A673 (cell line): ENCODE results near the gene SYT7. TPM values are rescaled to one million over a fixed set of nuclear protein-coding genes. Genes with fewer than 3 reads are reported as not detected.

Source experiments
- BruUV-seq: library from RNA; stranded (reverse); fragments of 400-500 nt; replicated peaks from 2 replicates; lab custom pipeline; 2021; lab: Mats Ljungman, UMichigan
- CTCF ChIA-PET: fragments of 300-600 bp; sonication (Branson Sonifier 250); formaldehyde crosslinking; loops from one replicate; lab custom pipeline; 2022; ENCODE audit warnings: antibody characterized with exemption; lab: Charles Lee
- POLR2A ChIA-PET: fragments of 300-600 bp; sonication (Branson Sonifier 250); formaldehyde crosslinking; loops from one replicate; lab custom pipeline; 2022; ENCODE audit warnings: antibody characterized with exemption; ENCODE audit not compliant: low non-redundant PET; lab: Charles Lee
- DNase-seq: peaks from one replicate; pipeline ENCODE4 v3.0.0-alpha.2; 2015; ENCODE audit warnings: low spot score
- H3K27ac ChIP-seq: fragments of 200-600 bp; sonication (generic); 2 replicates; pipeline ENCODE4 v1.5.1; 2016; ENCODE audit warnings: mixed run types, low read depth, mild to moderate bottlenecking, mixed read lengths, antibody characterized with exemption, low read length; ENCODE audit not compliant: poor library complexity, severe bottlenecking
- H3K27me3 ChIP-seq: fragments of 200-600 bp; sonication (generic); replicated peaks from 2 replicates; pipeline ENCODE4 v1.6.1; 2017; ENCODE audit warnings: mixed run types, low read depth, mild to moderate bottlenecking, mixed read lengths, antibody characterized with exemption, low read length; ENCODE audit not compliant: insufficient read depth, poor library complexity
- H3K36me3 ChIP-seq: fragments of 200-600 bp; sonication (generic); 2 replicates; pipeline ENCODE4 v1.6.1; 2016; ENCODE audit warnings: mixed run types, mild to moderate bottlenecking, mixed read lengths, antibody characterized with exemption, low read length; ENCODE audit not compliant: insufficient read depth, poor library complexity, severe bottlenecking
- H3K4me1 ChIP-seq: fragments of 200-600 bp; sonication (generic); 2 replicates; pipeline ENCODE4 v1.6.1; 2017; ENCODE audit warnings: mixed run types, mild to moderate bottlenecking, mixed read lengths, antibody characterized with exemption, low read length; ENCODE audit not compliant: insufficient read depth, poor library complexity, severe bottlenecking
- H3K4me3 ChIP-seq: fragments of 200-600 bp; sonication (generic); 2 replicates; pipeline ENCODE4 v1.5.1; 2016; ENCODE audit warnings: low read depth, mixed run types, mild to moderate bottlenecking, mixed read lengths, low read length; ENCODE audit not compliant: poor library complexity, severe bottlenecking
- H3K9me3 ChIP-seq: fragments of 200-600 bp; sonication (generic); 2 replicates; pipeline ENCODE4 v1.6.1; 2016; ENCODE audit warnings: mixed run types, low read depth, mild to moderate bottlenecking, mixed read lengths, antibody characterized with exemption, low read length; ENCODE audit not compliant: poor library complexity, severe bottlenecking
- EZH2 ChIP-seq: fragments of 200-600 bp; sonication (generic); IDR thresholded peaks from 2 replicates; pipeline ENCODE4 v1.6.1; 2017; ENCODE audit warnings: borderline replicate concordance, low read depth, mild to moderate bottlenecking, mixed read lengths, antibody characterized with exemption, low read length; ENCODE audit not compliant: poor library complexity, severe bottlenecking
- intact Hi-C: fragments of 100-400 bp; cut with micrococcal nuclease; formaldehyde crosslinking; loops from one replicate; pipeline ENCODE4 v1.10.0; 2022; ENCODE audit not compliant: unreplicated experiment
- total RNA-seq: library from RNA; stranded (reverse); gene quantifications from 2 replicates; pipeline ENCODE4 v1.2.3, GENCODE V29; 2021
- TF ChIP-seq, protein P1 (sequence below): fragments of 300-800, 200-600 bp; sonication (generic); conservative IDR thresholded peaks from 2 replicates; pipeline ENCODE4 v1.5.1; 2017; ENCODE audit warnings: low read depth, mild to moderate bottlenecking, antibody characterized with exemption, low read length, moderate library complexity, mixed read lengths

Gene SYT7
- total RNA-seq, 1 experiment from 2014 or later: 1.3 TPM

DNA sequence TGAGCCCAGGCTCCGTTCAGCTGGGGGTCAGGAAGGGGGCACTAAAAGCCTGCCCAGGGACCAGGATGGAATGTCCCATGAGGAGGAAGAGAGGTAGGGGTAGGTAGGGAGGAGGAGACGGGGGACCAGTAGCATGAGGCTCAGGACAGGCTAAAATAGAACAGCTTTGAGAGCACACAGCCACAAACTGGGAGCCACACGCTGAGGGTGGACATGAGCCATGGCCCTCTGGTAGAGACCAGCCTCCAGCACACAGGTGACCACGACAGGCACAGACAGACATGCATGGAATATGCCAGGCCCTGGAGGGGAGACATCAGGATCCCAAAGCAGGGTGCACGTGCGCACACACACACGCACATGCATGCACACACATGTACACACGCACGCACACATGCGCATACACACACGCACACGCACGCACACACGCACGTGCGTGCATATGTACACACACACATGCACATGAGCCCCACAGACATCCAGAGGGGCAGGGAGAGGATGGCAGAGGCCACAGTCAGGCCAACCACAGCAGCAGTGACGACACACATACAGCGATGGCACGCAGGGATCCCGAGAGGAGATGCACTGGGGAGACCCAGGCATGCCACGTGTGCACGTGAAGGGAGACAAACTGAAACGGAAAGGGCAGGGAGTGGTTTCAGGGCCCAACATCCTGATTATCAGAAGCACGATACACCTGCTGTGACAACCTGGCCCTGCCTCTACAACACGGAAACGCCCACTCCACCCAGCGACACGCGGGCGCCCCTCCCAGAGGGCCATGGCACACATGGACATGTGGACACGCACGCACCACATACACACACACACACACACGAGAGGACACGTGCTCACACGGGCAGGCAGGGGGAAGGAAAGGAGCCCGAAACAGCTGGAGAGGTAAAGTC, 46.6 kb downstream of the SYT7 start:
- H3K4me3 ChIP-seq: no peak overlapping the region
- H3K27ac ChIP-seq: no peak overlapping the region
- CTCF ChIA-PET: no interaction called here
- no TSS peak for BruUV-seq
- H3K9me3 ChIP-seq: no peaks in the 10 kb centered on the region
- H3K36me3 ChIP-seq: no peaks in the 10 kb centered on the region
- intact Hi-C loops: loop anchor here (5.0 kb wide), 3 partner anchors 57 to 103 kb away; no protein-coding TSS in a partner anchor
- no peak for DNase-seq
- no peak for TF ChIP-seq EZH2
- TF ChIP-seq, protein P1, sequence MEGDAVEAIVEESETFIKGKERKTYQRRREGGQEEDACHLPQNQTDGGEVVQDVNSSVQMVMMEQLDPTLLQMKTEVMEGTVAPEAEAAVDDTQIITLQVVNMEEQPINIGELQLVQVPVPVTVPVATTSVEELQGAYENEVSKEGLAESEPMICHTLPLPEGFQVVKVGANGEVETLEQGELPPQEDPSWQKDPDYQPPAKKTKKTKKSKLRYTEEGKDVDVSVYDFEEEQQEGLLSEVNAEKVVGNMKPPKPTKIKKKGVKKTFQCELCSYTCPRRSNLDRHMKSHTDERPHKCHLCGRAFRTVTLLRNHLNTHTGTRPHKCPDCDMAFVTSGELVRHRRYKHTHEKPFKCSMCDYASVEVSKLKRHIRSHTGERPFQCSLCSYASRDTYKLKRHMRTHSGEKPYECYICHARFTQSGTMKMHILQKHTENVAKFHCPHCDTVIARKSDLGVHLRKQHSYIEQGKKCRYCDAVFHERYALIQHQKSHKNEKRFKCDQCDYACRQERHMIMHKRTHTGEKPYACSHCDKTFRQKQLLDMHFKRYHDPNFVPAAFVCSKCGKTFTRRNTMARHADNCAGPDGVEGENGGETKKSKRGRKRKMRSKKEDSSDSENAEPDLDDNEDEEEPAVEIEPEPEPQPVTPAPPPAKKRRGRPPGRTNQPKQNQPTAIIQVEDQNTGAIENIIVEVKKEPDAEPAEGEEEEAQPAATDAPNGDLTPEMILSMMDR: no peak
- no peaks in the 10 kb centered on the region for H3K4me1 ChIP-seq
- H3K27me3 ChIP-seq: no peaks in the 10 kb centered on the region
- POLR2A ChIA-PET: no interaction called here

DNA sequence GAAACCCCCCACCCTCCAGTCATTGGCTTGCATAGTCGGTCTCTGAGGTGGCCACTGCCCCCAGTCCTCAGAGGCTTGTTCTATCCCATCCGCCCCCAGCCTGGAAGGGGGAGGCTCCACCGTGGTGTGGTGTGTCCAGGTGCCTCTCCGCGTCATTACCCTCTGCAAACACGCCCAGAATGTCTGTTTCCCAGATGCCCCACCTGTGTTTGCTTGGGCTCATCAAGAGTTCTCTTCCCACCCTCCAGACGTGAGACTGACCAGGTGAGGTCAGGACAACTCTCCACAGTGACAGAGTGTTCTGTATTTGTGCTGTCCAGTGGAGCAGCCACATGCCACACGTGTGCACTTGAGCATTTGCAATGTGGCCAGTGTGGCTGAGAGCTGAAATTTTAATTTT, 47.5 kb downstream of the SYT7 start:
- H3K36me3 ChIP-seq: no peaks in the 10 kb centered on the region
- intact Hi-C loops: loop anchor here (5.0 kb wide), 3 partner anchors 56 to 104 kb away; no protein-coding TSS in a partner anchor
- TF ChIP-seq, protein P1: no peak
- no peak for TF ChIP-seq EZH2
- ChIA-PET POLR2A (no interaction called here), CTCF (no interaction called here)
- no peaks in the 10 kb centered on the region for H3K4me1 ChIP-seq
- H3K9me3 ChIP-seq: no peaks in the 10 kb centered on the region
- no peak for DNase-seq
- BruUV-seq: no TSS peak
- H3K27ac ChIP-seq: no peak overlapping the region
- no peaks in the 10 kb centered on the region for H3K27me3 ChIP-seq
- no peak overlapping the region for H3K4me3 ChIP-seq

DNA sequence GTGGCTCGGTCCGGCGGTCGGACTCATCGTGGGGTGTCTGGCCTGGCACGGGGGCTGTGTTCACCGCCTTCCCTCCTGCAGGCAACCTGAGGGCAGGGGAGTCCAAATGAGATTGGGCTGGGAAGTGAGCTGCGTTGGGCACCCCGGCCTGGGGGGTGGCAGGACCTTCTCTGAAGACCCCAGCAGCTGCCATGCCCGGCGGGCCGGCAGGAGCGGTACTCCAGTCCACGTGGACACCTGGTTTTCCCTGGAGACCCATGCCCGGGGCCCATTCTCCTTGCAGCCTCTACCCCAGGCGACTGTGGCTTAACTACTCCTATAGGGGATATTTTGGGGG, 47.9 kb downstream of the SYT7 start:
- H3K36me3 ChIP-seq: no peaks in the 10 kb centered on the region
- intact Hi-C loops: loop anchor here (5.0 kb wide), 3 partner anchors 56 to 104 kb away; no protein-coding TSS in a partner anchor
- no peaks in the 10 kb centered on the region for H3K9me3 ChIP-seq
- no peaks in the 10 kb centered on the region for H3K4me1 ChIP-seq
- H3K27me3 ChIP-seq: no peaks in the 10 kb centered on the region
- no TSS peak for BruUV-seq
- no peak overlapping the region for H3K4me3 ChIP-seq
- DNase-seq: no peak
- H3K27ac ChIP-seq: no peak overlapping the region
- CTCF ChIA-PET: no interaction called here
- POLR2A ChIA-PET: no interaction called here
- TF ChIP-seq, protein P1: no peak
- TF ChIP-seq EZH2: no peak
